ENCODE data around the gene TTC17.

TTC17 gene, protein sequence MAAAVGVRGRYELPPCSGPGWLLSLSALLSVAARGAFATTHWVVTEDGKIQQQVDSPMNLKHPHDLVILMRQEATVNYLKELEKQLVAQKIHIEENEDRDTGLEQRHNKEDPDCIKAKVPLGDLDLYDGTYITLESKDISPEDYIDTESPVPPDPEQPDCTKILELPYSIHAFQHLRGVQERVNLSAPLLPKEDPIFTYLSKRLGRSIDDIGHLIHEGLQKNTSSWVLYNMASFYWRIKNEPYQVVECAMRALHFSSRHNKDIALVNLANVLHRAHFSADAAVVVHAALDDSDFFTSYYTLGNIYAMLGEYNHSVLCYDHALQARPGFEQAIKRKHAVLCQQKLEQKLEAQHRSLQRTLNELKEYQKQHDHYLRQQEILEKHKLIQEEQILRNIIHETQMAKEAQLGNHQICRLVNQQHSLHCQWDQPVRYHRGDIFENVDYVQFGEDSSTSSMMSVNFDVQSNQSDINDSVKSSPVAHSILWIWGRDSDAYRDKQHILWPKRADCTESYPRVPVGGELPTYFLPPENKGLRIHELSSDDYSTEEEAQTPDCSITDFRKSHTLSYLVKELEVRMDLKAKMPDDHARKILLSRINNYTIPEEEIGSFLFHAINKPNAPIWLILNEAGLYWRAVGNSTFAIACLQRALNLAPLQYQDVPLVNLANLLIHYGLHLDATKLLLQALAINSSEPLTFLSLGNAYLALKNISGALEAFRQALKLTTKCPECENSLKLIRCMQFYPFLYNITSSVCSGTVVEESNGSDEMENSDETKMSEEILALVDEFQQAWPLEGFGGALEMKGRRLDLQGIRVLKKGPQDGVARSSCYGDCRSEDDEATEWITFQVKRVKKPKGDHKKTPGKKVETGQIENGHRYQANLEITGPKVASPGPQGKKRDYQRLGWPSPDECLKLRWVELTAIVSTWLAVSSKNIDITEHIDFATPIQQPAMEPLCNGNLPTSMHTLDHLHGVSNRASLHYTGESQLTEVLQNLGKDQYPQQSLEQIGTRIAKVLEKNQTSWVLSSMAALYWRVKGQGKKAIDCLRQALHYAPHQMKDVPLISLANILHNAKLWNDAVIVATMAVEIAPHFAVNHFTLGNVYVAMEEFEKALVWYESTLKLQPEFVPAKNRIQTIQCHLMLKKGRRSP

DNA sequence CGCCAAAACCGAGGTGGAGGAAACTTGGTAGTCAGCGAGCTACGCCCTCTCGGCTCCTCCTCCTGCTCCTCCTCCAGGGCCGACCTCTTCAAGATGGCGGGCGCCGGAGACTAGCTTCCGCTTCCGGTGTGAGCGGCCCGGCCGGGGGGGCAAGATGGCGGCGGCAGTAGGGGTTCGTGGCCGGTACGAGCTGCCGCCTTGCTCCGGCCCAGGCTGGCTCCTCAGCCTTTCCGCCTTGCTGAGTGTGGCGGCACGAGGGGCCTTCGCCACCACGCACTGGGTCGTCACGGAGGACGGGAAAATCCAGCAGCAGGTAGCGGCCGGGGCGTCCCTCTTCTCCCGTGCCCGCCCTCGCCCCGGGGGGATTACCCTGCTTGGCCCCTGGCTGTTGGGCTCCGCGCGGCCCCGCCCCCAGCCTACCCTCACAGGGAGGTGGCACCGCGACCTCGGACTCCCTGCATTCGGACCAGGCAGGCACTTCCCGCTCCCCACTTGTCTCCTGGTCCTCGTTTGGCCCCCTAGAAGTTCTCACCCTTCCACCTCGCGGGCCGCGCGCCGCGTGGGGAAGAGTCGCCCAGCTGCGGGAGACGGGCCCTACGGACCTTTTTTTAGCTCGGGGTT, at the start of gene TTC17:
Gene TTC17 (plus strand): TSS at position 120 of the 621 bp plus-strand sequence. CDS start 35 bp downstream, at position 155.
- TF ChIP-seq CTCF (IDR thresholded peaks at IDR 0.05; ENCODE audit: low read depth, low read length), result no peak
- H3K4me3 ChIP-seq (ENCODE audit: low read depth, low read length), result peak within 1 kb of the TSS; percentile 94

DNA sequence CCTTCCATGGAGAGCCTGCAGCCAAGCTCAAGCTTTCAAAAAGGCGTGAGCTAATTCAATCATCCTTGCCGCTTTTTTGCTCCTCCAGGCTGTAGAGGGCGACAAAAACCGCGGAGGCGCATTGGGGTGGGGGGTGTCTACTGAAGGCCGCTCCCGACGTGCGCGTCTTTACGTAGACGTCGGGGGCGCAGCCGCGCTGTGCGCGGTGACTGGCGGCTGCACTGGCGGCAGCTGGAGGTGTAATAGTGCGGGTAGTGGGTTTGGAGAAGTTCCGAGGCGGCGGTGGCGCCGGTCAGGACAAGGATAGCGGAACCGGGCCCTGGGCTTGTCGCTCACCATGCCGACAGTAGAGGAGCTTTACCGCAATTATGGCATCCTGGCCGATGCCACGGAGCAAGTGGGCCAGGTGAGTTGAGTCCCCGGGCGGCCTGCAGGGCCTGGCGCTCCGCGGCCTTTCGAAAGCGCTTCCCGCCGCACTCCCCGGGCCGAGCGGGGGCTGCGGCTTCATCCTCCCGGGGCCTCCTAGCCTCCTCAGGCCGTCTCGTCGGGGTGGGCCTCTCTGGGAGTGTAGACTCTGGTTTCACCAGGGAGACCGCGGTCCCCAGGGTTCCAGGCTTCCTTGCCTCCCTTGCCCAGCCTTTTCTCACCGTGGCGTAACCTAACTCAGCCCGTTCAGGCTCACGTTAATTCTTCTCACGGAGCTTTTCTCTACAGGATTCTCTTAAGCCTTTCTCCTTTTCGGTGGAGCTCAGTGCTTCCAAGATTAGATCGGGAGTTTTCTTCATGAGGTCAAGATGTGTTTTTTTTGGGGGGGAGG, 46.7 kb upstream of the TTC17 start, which contains the start of gene API5:
Gene API5 (plus strand): TSS at position 206 of the 817 bp plus-strand sequence. CDS start 132 bp downstream, at position 338.
- peak within 1 kb of the TSS; percentile 94 for H3K4me3 ChIP-seq (ENCODE audit: low read depth, low read length)
- peak; percentile 52; the same call in 1 of the 2 replicates for TF ChIP-seq CTCF (IDR thresholded peaks at IDR 0.05; ENCODE audit: low read depth, low read length)

DNA sequence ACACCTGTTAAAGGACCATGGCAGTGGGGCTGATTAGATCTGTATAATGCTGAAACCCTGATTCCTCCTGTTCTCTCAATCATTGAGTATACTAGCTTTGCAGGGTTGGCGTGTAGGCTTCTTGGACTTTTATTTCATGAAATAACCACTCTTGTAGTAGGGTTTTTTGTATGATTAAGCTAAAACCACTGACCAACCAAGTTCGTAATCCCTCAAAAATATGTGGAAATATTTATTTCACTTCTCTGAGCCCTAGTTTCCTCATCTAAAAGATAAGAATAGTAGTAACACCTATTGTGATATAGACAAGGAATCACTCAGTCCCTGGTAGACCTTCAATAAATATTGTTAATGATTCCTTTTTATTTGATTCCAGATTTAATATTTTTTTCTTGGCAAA, 42.8 kb upstream of the TTC17 start:
- TF ChIP-seq CTCF (IDR thresholded peaks at IDR 0.05; ENCODE audit: low read depth, low read length), result no peak
- H3K4me3 ChIP-seq (ENCODE audit: low read depth, low read length), result no peak overlapping the region

- TF ChIP-seq CTCF (IDR thresholded peaks at IDR 0.05; ENCODE audit: low read depth, low read length), result no peak
- H3K4me3 ChIP-seq (ENCODE audit: low read depth, low read length), result no peak overlapping the region
These were observed 42.3 kb upstream of the TTC17 start for GRCh38 chr11:43316451-43316850.

- no peak for TF ChIP-seq CTCF (IDR thresholded peaks at IDR 0.05; ENCODE audit: low read depth, low read length)
- no peak overlapping the region for H3K4me3 ChIP-seq (ENCODE audit: low read depth, low read length)
These were observed 30.7 kb upstream of the TTC17 start for GRCh38 chr11:43327987-43328386.

DNA sequence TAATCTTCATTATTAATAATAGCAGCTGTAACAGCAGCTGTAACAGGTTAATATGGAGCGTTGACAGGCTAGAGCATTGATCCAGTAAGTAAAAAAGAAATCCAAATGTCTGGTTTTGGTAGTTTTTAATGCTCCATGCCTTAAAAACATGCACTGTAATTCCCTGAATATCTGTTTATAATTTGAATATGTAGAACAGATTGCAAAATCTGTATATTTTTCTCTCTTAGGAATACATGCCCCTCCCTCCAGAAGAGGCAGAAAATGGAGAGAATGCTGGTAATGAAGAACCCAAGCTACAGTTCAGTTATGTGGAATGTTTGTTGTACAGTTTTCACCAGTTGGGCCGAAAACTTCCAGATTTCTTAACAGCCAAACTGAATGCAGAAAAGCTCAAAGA, 30.2 kb upstream of the TTC17 start:
- no peak for TF ChIP-seq CTCF (IDR thresholded peaks at IDR 0.05; ENCODE audit: low read depth, low read length)

More for the DNA sequence above, 30.2 kb upstream of the TTC17 start:
- no peak overlapping the region for H3K4me3 ChIP-seq (ENCODE audit: low read depth, low read length)
